Measurements from ENCODE around the gene ACSF3.

DNA sequence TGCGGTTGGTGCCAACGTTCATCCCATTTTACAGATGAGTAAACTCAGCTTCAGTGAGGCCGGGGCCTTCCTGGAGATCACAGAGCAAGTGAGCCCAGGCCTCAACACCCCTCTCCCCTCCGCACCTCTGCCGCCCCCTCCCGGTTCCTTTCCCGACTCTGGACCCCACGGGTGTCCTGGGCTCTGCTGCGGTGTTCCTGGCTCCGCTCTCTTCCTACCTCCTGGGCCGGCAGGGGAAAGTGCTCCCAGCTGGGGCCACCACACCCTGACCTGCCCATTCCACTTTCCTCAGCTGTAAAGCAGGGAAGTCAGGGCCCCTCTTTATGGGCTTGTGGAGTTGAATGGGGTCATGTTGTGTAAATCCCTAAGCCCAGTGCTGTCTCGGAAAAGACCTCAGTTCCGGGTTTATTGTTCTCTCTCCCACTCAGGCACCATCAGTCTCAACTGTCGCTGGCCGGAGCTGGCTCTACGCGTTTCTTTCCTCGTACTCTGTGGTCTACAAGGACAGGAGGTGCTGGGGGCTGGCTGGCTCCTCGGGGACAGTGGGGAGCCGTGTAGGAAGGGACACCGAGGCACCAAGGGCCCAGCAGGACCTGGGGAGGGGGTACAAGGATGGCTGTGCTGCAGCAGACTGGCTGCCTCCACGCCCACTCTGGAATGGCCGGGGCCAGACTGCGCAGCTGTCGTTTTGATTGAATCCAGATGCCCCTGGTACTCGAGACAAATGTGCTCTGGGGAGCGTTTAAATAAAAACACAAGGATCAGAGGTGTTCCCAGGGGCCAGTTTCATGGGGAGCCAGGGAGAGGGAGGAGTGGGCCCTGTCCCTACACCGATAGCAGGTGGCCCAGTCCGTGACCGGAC, 21.7 kb upstream of the ACSF3 start:
- TF ChIP-seq, protein P1, sequence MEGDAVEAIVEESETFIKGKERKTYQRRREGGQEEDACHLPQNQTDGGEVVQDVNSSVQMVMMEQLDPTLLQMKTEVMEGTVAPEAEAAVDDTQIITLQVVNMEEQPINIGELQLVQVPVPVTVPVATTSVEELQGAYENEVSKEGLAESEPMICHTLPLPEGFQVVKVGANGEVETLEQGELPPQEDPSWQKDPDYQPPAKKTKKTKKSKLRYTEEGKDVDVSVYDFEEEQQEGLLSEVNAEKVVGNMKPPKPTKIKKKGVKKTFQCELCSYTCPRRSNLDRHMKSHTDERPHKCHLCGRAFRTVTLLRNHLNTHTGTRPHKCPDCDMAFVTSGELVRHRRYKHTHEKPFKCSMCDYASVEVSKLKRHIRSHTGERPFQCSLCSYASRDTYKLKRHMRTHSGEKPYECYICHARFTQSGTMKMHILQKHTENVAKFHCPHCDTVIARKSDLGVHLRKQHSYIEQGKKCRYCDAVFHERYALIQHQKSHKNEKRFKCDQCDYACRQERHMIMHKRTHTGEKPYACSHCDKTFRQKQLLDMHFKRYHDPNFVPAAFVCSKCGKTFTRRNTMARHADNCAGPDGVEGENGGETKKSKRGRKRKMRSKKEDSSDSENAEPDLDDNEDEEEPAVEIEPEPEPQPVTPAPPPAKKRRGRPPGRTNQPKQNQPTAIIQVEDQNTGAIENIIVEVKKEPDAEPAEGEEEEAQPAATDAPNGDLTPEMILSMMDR (IDR thresholded peaks at IDR 0.05): no peak
- TF ChIP-seq POLR2A (IDR thresholded peaks at IDR 0.05): no peak

Measured in upper lobe of left lung (tissue), 4 donors.